ENCODE results near the gene SKOR1.

The SKOR1 gene

GRCh38 chr15:67796196-67797127, 28.8 kb upstream of the SKOR1 start:
- DNase-seq: peak in 1 of 2 experiments; percentile 22

- no peak for DNase-seq
These were observed 25.5 kb upstream of the SKOR1 start for GRCh38 chr15:67799801-67800205.

- DNase-seq: no peak
These were observed 24.2 kb upstream of the SKOR1 start for GRCh38 chr15:67801142-67801541.

- no peak for DNase-seq
These were observed 23.1 kb upstream of the SKOR1 start for GRCh38 chr15:67801926-67802914.

GRCh38 chr15:67803299-67803698, 22.0 kb upstream of the SKOR1 start:
- DNase-seq: no peak

- no peak for DNase-seq
These were observed 21.1 kb upstream of the SKOR1 start for GRCh38 chr15:67803996-67804843.

GRCh38 chr15:67805008-67805665, 20.2 kb upstream of the SKOR1 start:
- DNase-seq: no peak

GRCh38 chr15:67805666-67806516, 19.4 kb upstream of the SKOR1 start:
- DNase-seq: peak; percentile 42 to 72

GRCh38 chr15:67806536-67806935, 18.8 kb upstream of the SKOR1 start:
- no peak for DNase-seq

GRCh38 chr15:67807141-67807540, 18.2 kb upstream of the SKOR1 start:
- no peak for DNase-seq

- no peak for DNase-seq
These were observed 17.5 kb upstream of the SKOR1 start for GRCh38 chr15:67807836-67808235.

- no peak for DNase-seq
These were observed 16.5 kb upstream of the SKOR1 start for GRCh38 chr15:67808821-67809220.

- DNase-seq: no peak
These were observed 15.9 kb upstream of the SKOR1 start for GRCh38 chr15:67809441-67809840.

GRCh38 chr15:67809866-67810265, 15.4 kb upstream of the SKOR1 start:
- no peak for DNase-seq

- DNase-seq: no peak
These were observed 13.1 kb upstream of the SKOR1 start for GRCh38 chr15:67812241-67812644.

GRCh38 chr15:67813104-67813634, 12.1 kb upstream of the SKOR1 start:
- no peak for DNase-seq

GRCh38 chr15:67815036-67815592, 10.2 kb upstream of the SKOR1 start:
- no peak for DNase-seq

- no peak for DNase-seq
These were observed 8.6 kb upstream of the SKOR1 start for GRCh38 chr15:67816668-67817067.

- no peak for DNase-seq
These were observed 6.8 kb upstream of the SKOR1 start for GRCh38 chr15:67818464-67818863.

GRCh38 chr15:67819636-67820035, 5.7 kb upstream of the SKOR1 start:
- DNase-seq: no peak
